ENCODE data around the gene ITPR2. TPM values are rescaled to one million over a fixed set of nuclear protein-coding genes. Genes with fewer than 3 reads are reported as not detected.
"Not testable (repeated sequence)": the region's sequence is repeated elsewhere in the genome, so short reads cannot be mapped to it uniquely, and the experiment has no call there.

Gene ITPR2
- total RNA-seq, 1 experiment from 2014 or later: 19.2 TPM

GRCh38 chr12:26755362-26755761 is 77.6 kb downstream of the ITPR2 start:
- not testable (repeated sequence) for DNase-seq (ENCODE audit: low read depth)

- no peak for DNase-seq (ENCODE audit: low read depth)
Observed at GRCh38 chr12:26754148-26754547, 78.8 kb downstream of the ITPR2 start.

- DNase-seq (ENCODE audit: low read depth): no peak
Observed at GRCh38 chr12:26751179-26751578, 81.8 kb downstream of the ITPR2 start.

GRCh38 chr12:26750531-26751175 is 82.3 kb downstream of the ITPR2 start:
- no peak for DNase-seq (ENCODE audit: low read depth)

GRCh38 chr12:26749781-26750180 is 83.2 kb downstream of the ITPR2 start:
- DNase-seq (ENCODE audit: low read depth): no peak

- DNase-seq (ENCODE audit: low read depth): peak; percentile 44
Observed at GRCh38 chr12:26748741-26749431, 84.1 kb downstream of the ITPR2 start.

GRCh38 chr12:26748412-26748740 is 84.6 kb downstream of the ITPR2 start:
- DNase-seq (ENCODE audit: low read depth): no peak

GRCh38 chr12:26746121-26746714 is 86.8 kb downstream of the ITPR2 start:
- peak; percentile 73 for DNase-seq (ENCODE audit: low read depth)

GRCh38 chr12:26744697-26745440 is 88.1 kb downstream of the ITPR2 start:
- no peak for DNase-seq (ENCODE audit: low read depth)

GRCh38 chr12:26744042-26744626 is 88.9 kb downstream of the ITPR2 start:
- DNase-seq (ENCODE audit: low read depth): no peak

- DNase-seq (ENCODE audit: low read depth): no peak
Observed at GRCh38 chr12:26741584-26742227, 91.3 kb downstream of the ITPR2 start.

- no peak for DNase-seq (ENCODE audit: low read depth)
Observed at GRCh38 chr12:26740991-26741390, 92.0 kb downstream of the ITPR2 start.

- no peak for DNase-seq (ENCODE audit: low read depth)
Observed at GRCh38 chr12:26740348-26740747, 92.6 kb downstream of the ITPR2 start.

- DNase-seq (ENCODE audit: low read depth): no peak
Observed at GRCh38 chr12:26737487-26738030, 95.4 kb downstream of the ITPR2 start.

GRCh38 chr12:26736563-26737486 is 96.2 kb downstream of the ITPR2 start:
- DNase-seq (ENCODE audit: low read depth): peak; percentile 46

- no peak for DNase-seq (ENCODE audit: low read depth)
Observed at GRCh38 chr12:26735249-26735639, 97.8 kb downstream of the ITPR2 start.

- DNase-seq (ENCODE audit: low read depth): no peak
Observed at GRCh38 chr12:26734510-26735248, 98.3 kb downstream of the ITPR2 start.

- DNase-seq (ENCODE audit: low read depth): no peak
Observed at GRCh38 chr12:26732005-26732908, 100.7 kb downstream of the ITPR2 start.

Data from Daoy (cell line).